SK-N-MC (cell line): ENCODE measurements around the gene ZNF79.

Experiments used
- EZH2 ChIP-seq: fragments of 200-600 bp; sonication (generic); IDR thresholded peaks from one replicate; pipeline ENCODE4 v1.6.1; 2017; ENCODE audit warnings: antibody characterized with exemption
- FOXP2 ChIP-seq: optimal IDR thresholded peaks from 2 replicates; pipeline ENCODE3; 2011; ENCODE audit warnings: mild to moderate bottlenecking, moderate library complexity; ENCODE audit not compliant: insufficient read depth; ENCODE audit errors: extremely low read length, control extremely low read depth
- POLR2AphosphoS5 ChIP-seq: IDR thresholded peaks from 2 replicates; pipeline ENCODE4 v1.6.1; 2012; ENCODE audit warnings: mild to moderate bottlenecking, low read depth, low read length, borderline replicate concordance

- no peak for TF ChIP-seq EZH2
- TF ChIP-seq POLR2AphosphoS5: no peak
- TF ChIP-seq FOXP2: no peak
These were observed 64.8 kb downstream of the ZNF79 start for GRCh38 chr9:127488946-127489345.
